ENCODE data around the gene PKP1.

PKP1 gene

GRCh38 chr1:201363467-201363866 lies 80.2 kb downstream of the PKP1 start:
- in situ Hi-C loops (cut with MboI; ENCODE audit: low sequenced_read_pairs), result no loop called here

GRCh38 chr1:201364808-201365105 lies 81.5 kb downstream of the PKP1 start:
- in situ Hi-C loops (cut with MboI; ENCODE audit: low sequenced_read_pairs), result no loop called here

- in situ Hi-C loops (cut with MboI; ENCODE audit: low sequenced_read_pairs), result no loop called here
These were observed 81.9 kb downstream of the PKP1 start for GRCh38 chr1:201365251-201365650.

GRCh38 chr1:201366696-201367095 lies 83.4 kb downstream of the PKP1 start:
- in situ Hi-C loops (cut with MboI; ENCODE audit: low sequenced_read_pairs), result no loop called here

- in situ Hi-C loops (cut with MboI; ENCODE audit: low sequenced_read_pairs), result no loop called here
These were observed 85.9 kb downstream of the PKP1 start for GRCh38 chr1:201369209-201369608.

GRCh38 chr1:201370500-201370899 lies 87.2 kb downstream of the PKP1 start:
- in situ Hi-C loops (cut with MboI; ENCODE audit: low sequenced_read_pairs), result no loop called here

- in situ Hi-C loops (cut with MboI; ENCODE audit: low sequenced_read_pairs), result no loop called here
These were observed 88.0 kb downstream of the PKP1 start for GRCh38 chr1:201371276-201371675.

- in situ Hi-C loops (cut with MboI; ENCODE audit: low sequenced_read_pairs), result no loop called here
These were observed 88.5 kb downstream of the PKP1 start for GRCh38 chr1:201371792-201372191.

- in situ Hi-C loops (cut with MboI; ENCODE audit: low sequenced_read_pairs), result no loop called here
These were observed 91.1 kb downstream of the PKP1 start for GRCh38 chr1:201374364-201374763.

GRCh38 chr1:201375169-201375568 lies 91.9 kb downstream of the PKP1 start:
- in situ Hi-C loops (cut with MboI; ENCODE audit: low sequenced_read_pairs), result no loop called here

GRCh38 chr1:201376107-201376463 lies 92.8 kb downstream of the PKP1 start:
- in situ Hi-C loops (cut with MboI; ENCODE audit: low sequenced_read_pairs), result no loop called here

- in situ Hi-C loops (cut with MboI; ENCODE audit: low sequenced_read_pairs), result no loop called here
These were observed 93.4 kb downstream of the PKP1 start for GRCh38 chr1:201376464-201377374.

GRCh38 chr1:201377611-201378092 lies 94.3 kb downstream of the PKP1 start, which contains the start of gene TNNT2:
TNNT2 (minus strand) TSS chr1:201377680; CDS start chr1:201373254, 4,426 bp downstream.
- in situ Hi-C loops (cut with MboI; ENCODE audit: low sequenced_read_pairs), result no loop called here

GRCh38 chr1:201378804-201379203 lies 95.5 kb downstream of the PKP1 start:
- in situ Hi-C loops (cut with MboI; ENCODE audit: low sequenced_read_pairs), result no loop called here

GRCh38 chr1:201379733-201380242 lies 96.5 kb downstream of the PKP1 start:
- in situ Hi-C loops (cut with MboI; ENCODE audit: low sequenced_read_pairs), result no loop called here

GRCh38 chr1:201381130-201381529 lies 97.8 kb downstream of the PKP1 start:
- in situ Hi-C loops (cut with MboI; ENCODE audit: low sequenced_read_pairs), result no loop called here
